Sciatic nerve (tissue), 2 donors: ENCODE measurements around the gene COPG2. TPM values are rescaled to one million over a fixed set of nuclear protein-coding genes. Genes with fewer than 3 reads are reported as not detected.
"Not testable (repeated sequence)": the region's sequence is repeated elsewhere in the genome, so short reads cannot be mapped to it uniquely, and the experiment has no call there.

Source experiments
- ATAC-seq: fragments of 200-7000 bp; cut with Tn5 transposase; one replicate; pipeline ENCODE4 v1.9.1; 2020; ENCODE audit warnings: mild to moderate bottlenecking, moderate library complexity
- DNase-seq: peaks from one replicate; pipeline ENCODE4 v3.0.0-alpha.2; 2020; ENCODE audit warnings: low spot score
- intact Hi-C: fragments of 100-400 bp; cut with DNase I; formaldehyde crosslinking; loops from one replicate; pipeline ENCODE4 v1.14.2; 2022
- total RNA-seq: library from RNA; stranded (reverse); fragmentation: NEBNext Ultra II Directional; extraction: Animal tissue kit (Norgen Biotek cat#: 25700); gene quantifications from one replicate; pipeline ENCODE4 v1.2.1, GENCODE V29; 2021
- donor health status: DM: no; HTN: no; CAD: no.
- donor health status: DM: no; HTN: no; CAD: no.

COPG2 gene
- total RNA-seq, 1 donor from 2014 or later, result 21.8 TPM

GRCh38 chr7:130515315-130516040 lies 153.1 kb downstream of the COPG2 start:
- intact Hi-C loops, result no loop called here
- ATAC-seq, result no peak
- DNase-seq, result no peak

- intact Hi-C loops, result no loop called here
- ATAC-seq (no peak), DNase-seq (no peak)
Measured at GRCh38 chr7:130513447-130513846, 155.1 kb downstream of the COPG2 start.

GRCh38 chr7:130512038-130512437 lies 156.5 kb downstream of the COPG2 start:
- ATAC-seq, DNase-seq, intact Hi-C loops: not testable (repeated sequence)

GRCh38 chr7:130506358-130506757 lies 162.2 kb downstream of the COPG2 start:
- intact Hi-C loops, result no loop called here
- no peak for DNase-seq
- no peak for ATAC-seq

- DNase-seq (no peak), ATAC-seq (no peak)
- intact Hi-C loops, result no loop called here
Measured at GRCh38 chr7:130505753-130506152, 162.8 kb downstream of the COPG2 start.

- intact Hi-C loops, result no loop called here
- DNase-seq, result no peak
- ATAC-seq, result no peak
Measured at GRCh38 chr7:130500910-130501309, 167.6 kb downstream of the COPG2 start.

- intact Hi-C loops, result no loop called here
- no peak for DNase-seq
Measured at GRCh38 chr7:130500463-130500862, 168.1 kb downstream of the COPG2 start.

GRCh38 chr7:130494431-130494858 lies 174.1 kb downstream of the COPG2 start:
- DNase-seq (no peak), ATAC-seq (no peak)
- intact Hi-C loops, result no loop called here

More at GRCh38 chr7:130500463-130500862, 168.1 kb downstream of the COPG2 start:
- no peak for ATAC-seq

GRCh38 chr7:130493275-130493873 lies 175.2 kb downstream of the COPG2 start:
- ATAC-seq (no peak), DNase-seq (no peak)
- intact Hi-C loops, result no loop called here

- no peak for ATAC-seq
- intact Hi-C loops, result no loop called here
- no peak for DNase-seq
Measured at GRCh38 chr7:130492523-130493274, 175.8 kb downstream of the COPG2 start.

- ATAC-seq (peak; percentile 68), DNase-seq (peak; percentile 59)
- intact Hi-C loops, result no loop called here
Measured at GRCh38 chr7:130491841-130492522, 176.6 kb downstream of the COPG2 start, which contains the start of gene MEST. MEST (plus strand) TSS chr7:130492085; CDS start chr7:130492314, 229 bp downstream.

- ATAC-seq, result peak; percentile 81
- peak; percentile 81 for DNase-seq
- intact Hi-C loops, result no loop called here
Measured at GRCh38 chr7:130490888-130491804, 177.4 kb downstream of the COPG2 start.

- DNase-seq, result no peak
- intact Hi-C loops, result no loop called here
- ATAC-seq, result no peak
Measured at GRCh38 chr7:130490311-130490791, 178.2 kb downstream of the COPG2 start.

- intact Hi-C loops, result loop anchor here (10.0 kb wide), 1 partner anchor 215 kb away; no protein-coding TSS in a partner anchor
- no peak for DNase-seq
- ATAC-seq, result no peak
Measured at GRCh38 chr7:130489140-130489983, 179.2 kb downstream of the COPG2 start.

GRCh38 chr7:130488392-130489139 lies 180.0 kb downstream of the COPG2 start:
- DNase-seq (no peak), ATAC-seq (no peak)
- intact Hi-C loops, result loop anchor here (10.0 kb wide), 1 partner anchor 214 kb away; no protein-coding TSS in a partner anchor

GRCh38 chr7:130486954-130487436 lies 181.6 kb downstream of the COPG2 start:
- intact Hi-C loops, result loop anchor here (10.0 kb wide), 1 partner anchor 212 kb away; no protein-coding TSS in a partner anchor
- ATAC-seq (no peak), DNase-seq (no peak)
